Nucleus accumbens (tissue), 56 donors: Measurements from ENCODE around the gene SREBF1.

ENCODE experiments used
- DNase-seq, 56 donors: peaks; one replicate each; lab custom pipeline; 2025; lab: John Stamatoyannopoulos, UW

The SREBF1 gene

DNA sequence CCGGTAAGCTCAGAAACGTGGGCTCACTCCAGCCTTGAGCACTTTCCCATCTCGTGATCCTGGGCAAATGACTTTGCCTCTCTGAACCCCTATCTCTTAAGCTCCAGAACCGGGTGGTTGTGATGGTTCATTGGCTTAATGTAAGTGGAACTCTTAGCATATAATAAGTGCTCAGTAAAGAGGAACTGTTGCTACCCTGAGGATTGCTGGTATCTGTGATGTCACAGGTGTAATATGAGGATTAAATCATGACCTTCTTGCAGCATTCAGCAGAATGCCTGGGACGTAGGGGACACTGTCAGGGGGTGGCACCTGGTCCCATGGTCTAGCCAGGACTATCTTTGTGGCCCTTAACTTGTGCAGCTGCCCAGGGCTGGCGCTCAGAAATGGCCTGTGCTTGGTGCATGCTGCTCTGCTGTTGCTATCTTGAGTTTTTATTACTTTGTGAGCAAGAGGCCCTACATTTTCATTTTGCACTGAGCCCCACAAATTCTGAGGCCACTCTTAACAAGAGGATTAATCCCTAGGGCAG is 68.8 kb downstream of the SREBF1 start:
- no peak for DNase-seq

DNA sequence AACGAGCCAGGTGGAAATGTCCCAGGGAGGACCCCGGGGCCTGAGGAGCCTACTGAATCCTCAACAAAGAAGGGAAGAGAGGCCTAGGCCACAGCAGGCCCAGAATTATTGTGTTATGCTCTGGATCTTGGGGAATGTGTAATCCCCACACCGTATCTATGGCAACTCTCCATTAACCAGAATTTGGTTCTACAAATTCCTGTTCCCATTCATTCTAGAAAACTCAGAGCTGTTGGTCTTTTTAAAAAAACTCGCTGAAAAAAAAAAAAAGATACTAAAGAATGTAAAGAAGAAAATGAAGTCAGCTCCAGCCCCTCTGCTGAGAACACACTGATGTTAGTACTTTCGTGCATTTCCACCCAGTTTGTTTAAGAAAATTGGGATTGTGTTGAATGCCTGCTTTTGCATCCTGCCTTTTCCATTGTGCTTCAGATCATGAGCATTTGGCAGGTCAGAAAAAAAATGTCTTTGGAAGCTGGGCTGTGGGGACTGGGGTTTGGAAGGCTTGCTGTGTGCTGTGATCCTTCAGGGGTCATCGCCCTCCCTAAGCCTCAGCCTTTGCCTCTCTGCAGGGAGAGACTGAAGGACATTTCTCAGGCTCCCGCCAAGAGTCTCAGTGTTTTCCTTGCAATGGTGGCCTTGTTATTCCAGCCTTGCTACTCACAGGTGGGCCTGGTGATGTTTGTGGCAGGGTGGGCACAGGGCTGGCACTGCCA is 69.5 kb downstream of the SREBF1 start:
- peak in 1 of 56 donors; percentile 17 for DNase-seq

DNA sequence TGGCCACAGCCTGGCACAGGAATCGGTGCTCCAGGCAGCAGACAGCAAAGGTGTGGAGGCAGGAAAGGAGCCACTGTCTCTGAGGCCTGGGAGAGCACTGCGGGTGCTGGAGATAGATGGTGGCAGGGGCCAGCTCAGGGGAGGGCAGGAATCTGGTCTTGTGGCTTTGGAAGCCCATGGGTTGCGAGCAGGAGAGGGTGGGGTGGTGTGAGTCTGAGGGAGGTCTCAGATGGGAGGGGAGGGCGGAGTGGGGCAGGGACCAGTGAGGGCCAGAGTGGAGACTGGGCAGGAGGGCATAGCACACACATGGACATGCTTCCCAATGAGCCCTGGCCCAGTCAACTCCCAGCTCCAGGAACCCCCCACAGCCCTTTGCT is 70.1 kb downstream of the SREBF1 start:
- DNase-seq: no peak

DNA sequence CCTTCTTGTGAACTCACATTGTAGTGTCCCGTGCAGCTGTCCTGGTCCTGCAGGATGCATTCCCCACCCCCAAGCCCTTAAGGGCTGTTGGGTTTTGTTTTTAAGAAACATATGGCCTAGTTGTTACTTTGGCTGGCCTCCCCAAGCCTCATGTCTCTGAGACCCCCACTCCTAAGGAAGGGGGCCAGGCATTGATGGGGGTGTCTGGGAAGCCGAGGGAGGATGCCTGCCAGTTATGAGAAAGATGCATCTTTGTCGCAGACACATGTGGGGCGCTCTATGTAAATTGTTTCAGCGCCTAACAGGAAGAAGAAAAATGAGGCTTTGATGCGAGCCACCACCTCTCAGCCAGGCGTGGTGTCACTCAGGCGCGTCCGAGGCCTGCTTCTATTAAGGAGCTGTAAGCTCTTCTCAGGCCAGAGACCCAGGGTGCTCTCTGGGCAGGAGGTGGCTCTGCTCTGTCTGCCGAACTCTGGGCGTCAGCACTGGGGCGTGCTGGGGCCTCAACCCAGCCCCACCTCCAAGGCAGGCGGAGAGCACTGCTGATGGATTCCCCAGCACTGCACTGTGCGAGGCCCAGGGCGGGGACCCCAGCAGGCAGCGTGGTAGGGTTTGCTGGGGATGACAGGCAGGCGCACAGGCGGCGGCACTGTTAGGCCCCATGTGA is 70.6 kb downstream of the SREBF1 start:
- peak in 21 of 56 donors; percentile 20 to 75 (median 47) for DNase-seq

DNA sequence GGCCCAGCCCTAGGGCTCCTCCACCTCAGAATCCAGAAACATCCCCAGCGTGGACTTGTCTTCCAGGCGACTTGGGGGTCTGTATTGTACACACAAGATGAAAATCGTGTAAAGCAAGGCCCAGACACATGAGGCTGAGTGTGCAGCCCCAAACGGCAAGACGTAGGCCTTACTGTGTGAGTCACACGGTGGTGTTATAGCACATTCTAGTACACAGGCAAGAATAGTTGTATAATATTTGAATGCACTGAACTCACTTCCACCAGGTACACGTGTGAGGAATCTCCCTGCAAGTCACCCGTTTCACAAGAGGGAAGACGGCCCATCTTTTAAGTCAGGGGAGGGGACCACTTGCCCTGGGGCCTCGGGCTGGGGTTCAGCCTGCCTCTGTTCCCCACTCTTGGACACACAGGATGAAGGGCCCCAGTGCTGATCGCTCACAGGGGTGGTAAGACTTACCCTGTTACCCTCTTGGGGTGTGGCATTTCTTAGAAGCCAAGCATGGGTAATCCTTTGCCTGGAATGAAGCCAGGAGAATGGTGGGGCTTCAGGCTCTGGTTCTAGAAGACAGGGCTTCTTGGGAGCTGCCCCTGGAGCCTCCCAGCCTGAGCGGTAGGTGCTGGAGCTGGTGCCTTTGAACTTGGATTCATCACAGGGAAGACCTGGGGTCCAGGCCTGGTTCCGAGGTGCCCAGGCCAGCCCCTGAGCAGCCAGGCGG is 71.3 kb downstream of the SREBF1 start:
- DNase-seq: peak in 15 of 56 donors; percentile 16 to 62 (median 37)

DNA sequence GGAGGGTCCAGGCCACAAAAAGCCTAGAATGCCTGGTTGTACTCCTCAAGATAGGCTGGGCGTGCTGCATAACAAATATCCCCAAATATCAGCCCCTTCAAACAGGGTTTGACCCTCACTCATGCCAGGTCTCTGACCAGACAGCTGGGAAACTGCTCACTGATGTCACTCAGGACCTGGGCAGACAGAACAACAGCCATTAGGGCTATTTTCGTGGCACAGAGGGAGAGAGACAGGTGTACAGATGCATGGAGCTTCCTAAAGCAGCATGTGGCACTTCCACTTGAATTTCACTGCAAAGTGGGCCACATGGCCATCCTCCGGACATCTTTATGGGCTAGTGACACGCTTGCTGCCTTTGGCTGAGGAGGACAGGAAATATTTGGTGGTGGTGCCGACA is 73.1 kb downstream of the SREBF1 start:
- no peak for DNase-seq

DNA sequence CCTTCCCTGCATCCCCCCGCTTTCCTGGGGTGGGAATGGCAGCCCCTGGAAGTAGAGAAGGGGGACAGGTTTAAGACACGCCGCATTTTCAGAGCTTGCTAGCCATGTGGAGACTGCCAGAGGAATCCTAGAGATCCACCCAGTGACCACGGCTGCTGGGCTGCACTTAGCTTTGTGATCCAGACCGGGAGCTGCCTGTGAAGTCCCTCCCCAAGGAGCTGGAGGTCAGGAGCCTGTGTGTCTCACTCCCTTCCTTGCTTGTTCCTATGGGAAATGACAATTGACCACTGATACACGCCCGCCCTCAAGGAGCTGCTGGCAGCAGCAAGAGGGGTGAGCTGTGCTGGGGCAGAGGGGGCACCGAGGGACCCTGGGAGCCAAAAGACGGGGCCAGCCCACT is 73.7 kb downstream of the SREBF1 start:
- no peak for DNase-seq

DNA sequence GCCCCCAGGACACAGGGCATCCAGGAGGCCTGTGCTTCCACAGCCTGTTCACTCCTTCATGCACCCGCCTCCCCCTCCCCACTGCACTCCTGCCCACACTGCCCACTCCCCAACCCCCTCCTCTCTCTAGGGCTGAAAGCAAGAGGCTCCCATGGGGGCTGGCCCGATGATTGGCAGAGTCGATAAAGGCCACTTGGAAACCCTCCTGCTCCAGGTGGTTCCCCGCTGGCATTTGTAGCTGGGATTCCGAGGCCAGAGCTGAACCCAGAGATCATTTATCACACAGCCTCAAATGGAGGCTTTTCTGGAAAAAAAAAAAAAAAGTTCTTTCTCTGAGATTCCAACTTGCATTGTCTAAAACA is 74.1 kb downstream of the SREBF1 start:
- DNase-seq: no peak
